Fibroblast of lung (primary cell): ENCODE data around the gene MLPH. TPM values are rescaled to one million over a fixed set of nuclear protein-coding genes. Genes with fewer than 3 reads are reported as not detected.

Experiments used
- DNase-seq, 2 donors: peaks; one replicate each; pipeline versions ENCODE4 v3.0.0 to v3.0.0-alpha.2; 2010; ENCODE audit warnings: low read depth in 2 of 2
- H2AFZ ChIP-seq: 2 replicates; pipeline ENCODE4 v1.5.1; 2012; ENCODE audit warnings: low read length, control low read depth, inconsistent platforms
- H3K27ac ChIP-seq: 2 replicates; pipeline ENCODE4 v1.5.1; 2011; ENCODE audit warnings: low read length, control low read depth; ENCODE audit not compliant: insufficient read depth
- H3K27me3 ChIP-seq: 2 replicates; pipeline ENCODE4 v1.5.1; 2011; ENCODE audit warnings: mild to moderate bottlenecking, low read length; ENCODE audit not compliant: control insufficient read depth, insufficient read depth
- H3K36me3 ChIP-seq: 2 replicates; pipeline ENCODE4 v1.5.1; 2011; ENCODE audit warnings: low read length; ENCODE audit not compliant: control insufficient read depth, insufficient read depth
- H3K4me1 ChIP-seq: 2 replicates; pipeline ENCODE4 v1.5.1; 2011; ENCODE audit warnings: low read length; ENCODE audit not compliant: control insufficient read depth, insufficient read depth; ENCODE audit errors: extremely low read depth
- H3K4me2 ChIP-seq: 2 replicates; pipeline ENCODE4 v1.5.1; 2011; ENCODE audit warnings: low read length, control low read depth; ENCODE audit not compliant: insufficient read depth; ENCODE audit errors: extremely low read depth
- H3K4me3 ChIP-seq, 4 experiments: fragments of 200-600 bp in 1 of 4; sonication (generic) in 1 of 4; replicated peaks in 1 of 4; 2 replicates each; pipeline ENCODE4 v1.5.1; 2011 to 2016; ENCODE audit warnings: low read length in 4 of 4, low read depth in 3 of 4, mild to moderate bottlenecking in 3 of 4, control low read depth in 2 of 4, inconsistent platforms in 1 of 4, mixed read lengths in 1 of 4; ENCODE audit not compliant: insufficient read depth in 1 of 4; ENCODE audit errors: control extremely low read depth in 1 of 4
- H3K79me2 ChIP-seq: 2 replicates; pipeline ENCODE4 v1.5.1; 2012; ENCODE audit warnings: mild to moderate bottlenecking, low read length, inconsistent platforms; ENCODE audit not compliant: control insufficient read depth, insufficient read depth
- H3K9ac ChIP-seq: 2 replicates; pipeline ENCODE4 v1.5.1; 2011; ENCODE audit warnings: mild to moderate bottlenecking, low read length, control low read depth; ENCODE audit not compliant: insufficient read depth
- H3K9me3 ChIP-seq: 2 replicates; pipeline ENCODE4 v1.5.1; 2012; ENCODE audit warnings: low read depth, low read length; ENCODE audit not compliant: control insufficient read depth, insufficient read depth
- H4K20me1 ChIP-seq: 2 replicates; pipeline ENCODE4 v1.5.1; 2011; ENCODE audit warnings: low read length; ENCODE audit not compliant: control insufficient read depth, insufficient read depth; ENCODE audit errors: extremely low read depth
- CTCF ChIP-seq, 2 donors: IDR thresholded peaks in 1 of 2; conservative IDR thresholded peaks in 1 of 2; 1 replicate in 1 of 2; 2 replicates in 1 of 2; pipeline ENCODE4 v1.5.1; 2011 to 2012; ENCODE audit warnings: low read length in 2 of 2, control low read depth in 1 of 2, inconsistent platforms in 1 of 2, low read depth in 1 of 2, mild to moderate bottlenecking in 1 of 2
- EZH2 ChIP-seq: IDR thresholded peaks from 2 replicates; pipeline ENCODE4 v1.5.1; 2012; ENCODE audit warnings: low read length, control low read depth, mild to moderate bottlenecking; ENCODE audit errors: missing control alignments
- polyA plus RNA-seq, 2 donors: library from polyadenylated mRNA; depleted of rRNA in 1 of 2; stranded (reverse) in 1 of 2; unstranded in 1 of 2; fragments of >200 nt; gene quantifications; 2 replicates each; pipeline ENCODE4 v1.2.1, GENCODE V29; 2011 to 2012; ENCODE audit warnings: missing spikeins in 1 of 2
- total RNA-seq: library from RNA; depleted of rRNA; stranded (reverse); fragments of >200 nt; gene quantifications from 2 replicates; pipeline ENCODE4 v1.2.1, GENCODE V29; 2014

The MLPH gene
- total and polyA plus RNA-seq, 2 donors (not counting 1 experiment from before 2014, with no cell fraction given): 3.1 to 10.7 TPM

DNA sequence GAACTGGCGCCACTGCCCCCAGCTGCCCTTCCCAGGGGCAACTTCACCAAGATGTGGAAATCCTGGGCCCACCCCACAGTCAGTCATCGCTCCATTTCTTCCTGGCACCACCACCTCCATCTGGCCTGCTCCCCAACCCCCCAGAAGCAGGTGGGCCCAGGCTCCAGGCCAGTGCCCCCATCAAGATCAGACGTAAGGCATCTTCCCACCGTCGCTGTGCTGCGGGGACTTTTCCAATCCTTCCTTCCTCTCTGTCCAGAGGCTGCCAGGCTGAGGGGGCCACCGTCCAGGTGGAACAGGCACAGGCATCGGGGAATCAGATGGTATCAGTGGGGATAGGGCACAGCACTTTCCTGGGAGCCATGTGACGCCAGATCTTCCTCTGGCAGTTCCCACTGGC, 87.4 kb downstream of the MLPH start:
- no peaks in the 10 kb centered on the region for H3K27me3 ChIP-seq
- H3K36me3 ChIP-seq: no peaks in the 10 kb centered on the region
- H3K79me2 ChIP-seq: no peaks in the 10 kb centered on the region
- H3K4me1 ChIP-seq: peaks cover 2% of the 10 kb centered on the region
- H3K27ac ChIP-seq: no peak overlapping the region
- no peaks in the 10 kb centered on the region for H4K20me1 ChIP-seq
- H3K9ac ChIP-seq: no peak overlapping the region
- TF ChIP-seq CTCF (conservative IDR thresholded peaks at IDR 0.05 in 1 of 2, IDR thresholded peaks at IDR 0.05 in 1 of 2; ENCODE audit: low read depth in 1 of 2, low read length in 2 of 2) (no peak), EZH2 (no peak)
- H2AFZ ChIP-seq: no peak overlapping the region
- H3K4me3 ChIP-seq: no peak overlapping the region
- H3K9me3 ChIP-seq: no peaks in the 10 kb centered on the region
- DNase-seq: no peak
- H3K4me2 ChIP-seq: no peak overlapping the region

DNA sequence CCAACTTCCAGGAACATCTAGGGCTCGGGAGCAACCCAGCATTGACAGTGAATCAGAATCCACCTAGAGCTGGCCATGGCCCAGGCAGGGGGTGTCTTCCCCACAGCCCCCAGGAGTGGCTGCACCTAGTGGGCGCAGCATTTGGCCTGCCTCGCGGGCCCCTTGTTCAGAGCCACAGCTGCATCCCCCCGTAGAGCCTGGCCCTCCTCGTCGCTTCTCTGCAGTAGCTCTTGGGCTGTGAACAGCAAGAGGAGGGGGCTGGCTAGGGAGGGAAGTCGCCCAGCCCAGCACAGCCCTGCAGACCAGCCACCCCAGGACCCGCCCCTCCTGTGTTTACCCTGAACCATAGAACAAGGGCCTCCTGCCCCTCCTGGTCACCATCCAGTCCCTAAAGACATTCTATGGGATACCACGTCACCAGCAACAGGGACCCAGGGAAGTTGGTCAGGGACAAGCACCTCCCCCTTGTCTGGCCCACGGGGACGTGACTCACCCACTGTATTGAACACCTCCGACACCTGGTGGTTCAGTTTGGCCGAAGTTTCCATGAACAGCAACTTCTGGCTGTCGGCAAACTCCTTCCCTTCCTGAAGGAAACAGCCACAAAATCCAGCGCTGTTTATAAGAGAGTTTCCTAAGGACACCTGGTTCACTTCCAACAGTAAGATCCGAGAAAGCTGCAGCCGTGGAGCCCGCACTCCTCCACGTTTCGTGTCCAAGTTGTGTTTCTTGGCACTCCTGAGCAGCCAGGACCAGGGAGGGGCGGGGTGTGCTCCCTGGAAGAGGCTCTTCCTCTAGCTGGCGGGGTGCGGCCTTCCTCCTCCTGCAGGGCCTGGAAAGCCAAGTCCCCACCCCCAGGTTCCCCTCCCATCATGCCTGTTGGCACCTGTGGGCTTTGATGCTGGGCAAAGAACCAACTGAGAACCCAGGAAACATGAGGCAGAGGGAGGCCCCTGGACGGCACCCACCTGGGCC, 88.1 kb downstream of the MLPH start:
- Histone ChIP-seq H4K20me1 (no peaks in the 10 kb centered on the region), H3K4me3 (no peak overlapping the region), H2AFZ (no peak overlapping the region), H3K27ac (no peak overlapping the region), H3K9ac (no peak overlapping the region), H3K79me2 (no peaks in the 10 kb centered on the region), H3K36me3 (no peaks in the 10 kb centered on the region), H3K9me3 (no peaks in the 10 kb centered on the region), H3K4me1 (peaks cover 2% of the 10 kb centered on the region), H3K27me3 (no peaks in the 10 kb centered on the region), H3K4me2 (no peak overlapping the region)
- DNase-seq: peak in 1 of 2 donors; percentile 36
- no peak for TF ChIP-seq EZH2

DNA sequence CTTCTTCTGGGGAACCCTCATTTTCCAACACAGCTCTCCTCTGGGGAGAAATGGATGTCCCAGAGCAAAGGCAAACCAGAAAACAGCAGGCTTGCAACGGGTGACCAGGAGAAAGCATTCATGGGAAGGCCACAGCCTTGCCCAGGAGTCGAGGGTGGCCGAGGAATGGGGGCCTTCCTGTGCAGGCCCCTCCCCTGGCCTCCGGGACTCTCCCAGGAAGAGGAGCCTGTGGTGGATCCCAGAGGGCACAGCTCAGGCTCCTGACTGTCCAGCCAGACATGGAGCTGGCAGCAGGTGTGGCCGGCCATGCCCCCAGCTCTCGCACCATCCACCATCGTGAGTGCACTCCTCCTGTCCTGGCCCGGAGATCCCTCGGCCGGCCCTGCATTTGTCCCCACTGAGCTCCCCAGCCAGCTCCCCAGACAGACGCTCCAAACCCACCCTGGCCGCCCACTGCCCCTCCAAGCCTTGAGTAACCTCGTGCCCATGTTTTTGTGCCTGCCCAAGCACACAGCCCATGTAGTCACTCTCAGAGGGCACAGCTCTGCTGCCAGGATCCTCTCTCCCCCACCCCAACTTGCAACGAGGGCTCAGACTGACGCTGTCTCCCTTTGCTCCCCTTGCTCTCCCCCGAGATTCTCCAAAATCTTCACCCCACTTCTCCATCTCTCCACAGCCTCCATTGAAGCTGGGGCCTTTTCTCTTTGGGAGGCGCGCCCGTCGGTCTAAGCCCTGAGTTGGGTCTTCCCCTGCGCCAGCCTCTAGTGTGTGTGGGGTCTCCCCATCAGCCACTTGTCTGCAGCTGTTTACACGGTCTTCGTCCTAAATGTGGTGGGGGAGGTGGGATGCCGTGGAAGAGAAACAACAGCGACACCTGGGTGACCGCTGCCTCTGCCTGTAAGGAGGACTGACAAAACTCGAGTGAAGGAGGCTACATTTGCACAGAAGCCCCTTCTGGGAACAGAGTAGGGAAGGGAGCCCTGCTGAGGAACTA, 89.1 kb downstream of the MLPH start:
- H3K9me3 ChIP-seq: no peaks in the 10 kb centered on the region
- H4K20me1 ChIP-seq: no peaks in the 10 kb centered on the region
- no peak overlapping the region for H2AFZ ChIP-seq
- H3K4me3 ChIP-seq: no peak overlapping the region
- peaks cover 2% of the 10 kb centered on the region for H3K4me1 ChIP-seq
- no peak overlapping the region for H3K4me2 ChIP-seq
- H3K27me3 ChIP-seq: no peaks in the 10 kb centered on the region
- H3K36me3 ChIP-seq: no peaks in the 10 kb centered on the region
- no peaks in the 10 kb centered on the region for H3K79me2 ChIP-seq
- no peak for TF ChIP-seq CTCF (conservative IDR thresholded peaks at IDR 0.05 in 1 of 2, IDR thresholded peaks at IDR 0.05 in 1 of 2; ENCODE audit: low read depth in 1 of 2, low read length in 2 of 2)
- no peak for TF ChIP-seq EZH2
- no peak overlapping the region for H3K9ac ChIP-seq
- no peak for DNase-seq
- no peak overlapping the region for H3K27ac ChIP-seq
